Heart left ventricle (tissue), 13 donors: ENCODE results near the gene PIAS4.
A peak's percentile ranks its signal among the peaks of the same experiment; 100 is the strongest.

Source experiments
- POLR2A ChIP-seq, 2 donors: fragments of 450-650 bp; IDR thresholded peaks; one replicate each; pipeline ENCODE4 v1.6.1; 2017; ENCODE audit warnings: antibody characterized with exemption in 2 of 2, mild to moderate bottlenecking in 2 of 2, moderate library complexity in 2 of 2
- TF ChIP-seq, protein P1 (sequence below), 12 donors: fragments of 200-600 bp; sonication (generic) in 4 of 12; IDR thresholded peaks; one replicate each; pipeline versions ENCODE4 v1.5.0 to v1.8.0; 2018 to 2022; ENCODE audit warnings: antibody characterized with exemption in 12 of 12, mild to moderate bottlenecking in 5 of 12
- donor health status: ischemic (EF 13 %, LVEDD 7.1; RV severe dilation, severe dysfunction).
- donor health status: DM: no; HTN: yes; CAD: no.
- donor health status: DM: no; HTN: no; CAD: no.
- donor health status: ischemic (EF 25% LVEDD 6.9; RV normal size, moderate dysfunction).
- donor health status: ischemic (EF 25% LVEDD 5.7; RV mildly dilated, moderate dysfunction).
- donor health status: ischemic (EF 35%, LVEDD 5.7; RV mildly dilated, moderate dysfunction).
- donor health status: nonischemic (EF 11% LVEDD 7.7; RV severe dilation, severe dysfunction).
- donor health status: DM: yes; HTN: yes; CAD: no.
- donor health status: PGD.
- donor health status: ischemic (EF 29% LVEDD 5.4; RV normal size, mild dysfunction).
- donor health status: nonischemic (EF 23%, LVEDD 6.1; RV moderate dilation, normal function).

DNA sequence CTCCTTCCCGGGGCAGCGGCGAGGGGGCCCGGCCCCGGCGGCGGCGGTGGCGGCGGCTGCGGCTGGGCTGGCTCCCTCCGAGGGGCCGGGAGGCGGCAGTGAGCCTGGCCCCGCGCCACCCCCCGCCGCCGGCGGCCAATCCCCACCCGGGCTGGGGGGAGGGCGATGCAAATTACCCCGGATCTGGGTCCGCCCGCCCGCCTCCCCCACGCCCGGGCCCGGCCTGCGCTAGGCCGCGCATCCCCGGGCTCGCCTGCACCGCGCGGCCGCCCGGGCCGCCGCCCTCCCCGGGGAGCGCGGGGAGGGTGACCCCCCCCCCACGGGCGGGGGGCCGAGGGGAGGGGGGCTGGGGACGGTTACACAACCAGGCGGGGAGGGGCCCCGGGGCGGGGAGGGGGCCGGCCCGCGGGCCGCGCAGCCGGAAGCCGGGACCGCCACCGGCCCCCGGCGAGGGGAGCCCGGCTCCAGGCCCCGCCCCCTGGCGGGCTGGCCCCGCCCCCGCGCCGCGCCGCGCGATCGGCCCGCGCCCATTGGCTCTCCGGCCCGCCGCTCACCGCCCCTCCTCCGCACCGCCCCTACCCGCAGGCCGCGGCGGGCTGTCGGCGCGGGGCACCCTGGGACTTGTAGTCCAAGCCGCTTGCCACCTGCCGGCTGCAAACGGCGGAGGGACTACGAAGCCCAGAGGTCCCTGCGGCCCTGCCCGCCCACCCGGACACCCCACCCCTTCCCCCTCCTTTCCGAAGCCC is 58.1 kb downstream of the PIAS4 start:
- TF ChIP-seq, protein P1, sequence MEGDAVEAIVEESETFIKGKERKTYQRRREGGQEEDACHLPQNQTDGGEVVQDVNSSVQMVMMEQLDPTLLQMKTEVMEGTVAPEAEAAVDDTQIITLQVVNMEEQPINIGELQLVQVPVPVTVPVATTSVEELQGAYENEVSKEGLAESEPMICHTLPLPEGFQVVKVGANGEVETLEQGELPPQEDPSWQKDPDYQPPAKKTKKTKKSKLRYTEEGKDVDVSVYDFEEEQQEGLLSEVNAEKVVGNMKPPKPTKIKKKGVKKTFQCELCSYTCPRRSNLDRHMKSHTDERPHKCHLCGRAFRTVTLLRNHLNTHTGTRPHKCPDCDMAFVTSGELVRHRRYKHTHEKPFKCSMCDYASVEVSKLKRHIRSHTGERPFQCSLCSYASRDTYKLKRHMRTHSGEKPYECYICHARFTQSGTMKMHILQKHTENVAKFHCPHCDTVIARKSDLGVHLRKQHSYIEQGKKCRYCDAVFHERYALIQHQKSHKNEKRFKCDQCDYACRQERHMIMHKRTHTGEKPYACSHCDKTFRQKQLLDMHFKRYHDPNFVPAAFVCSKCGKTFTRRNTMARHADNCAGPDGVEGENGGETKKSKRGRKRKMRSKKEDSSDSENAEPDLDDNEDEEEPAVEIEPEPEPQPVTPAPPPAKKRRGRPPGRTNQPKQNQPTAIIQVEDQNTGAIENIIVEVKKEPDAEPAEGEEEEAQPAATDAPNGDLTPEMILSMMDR (IDR thresholded peaks at IDR 0.05) = peak in 1 of 12 donors; percentile 7
- no peak for TF ChIP-seq POLR2A (IDR thresholded peaks at IDR 0.05)
